GM19240 (cell line): ENCODE measurements around the gene PADI3.
"Not testable (repeated sequence)": the region's sequence is repeated elsewhere in the genome, so short reads cannot be mapped to it uniquely, and the experiment has no call there.

Experiments used
- DNase-seq: peaks from one replicate; pipeline ENCODE4 v3.0.0; 2011; ENCODE audit warnings: low spot score; ENCODE audit not compliant: insufficient read length

The PADI3 gene

DNA sequence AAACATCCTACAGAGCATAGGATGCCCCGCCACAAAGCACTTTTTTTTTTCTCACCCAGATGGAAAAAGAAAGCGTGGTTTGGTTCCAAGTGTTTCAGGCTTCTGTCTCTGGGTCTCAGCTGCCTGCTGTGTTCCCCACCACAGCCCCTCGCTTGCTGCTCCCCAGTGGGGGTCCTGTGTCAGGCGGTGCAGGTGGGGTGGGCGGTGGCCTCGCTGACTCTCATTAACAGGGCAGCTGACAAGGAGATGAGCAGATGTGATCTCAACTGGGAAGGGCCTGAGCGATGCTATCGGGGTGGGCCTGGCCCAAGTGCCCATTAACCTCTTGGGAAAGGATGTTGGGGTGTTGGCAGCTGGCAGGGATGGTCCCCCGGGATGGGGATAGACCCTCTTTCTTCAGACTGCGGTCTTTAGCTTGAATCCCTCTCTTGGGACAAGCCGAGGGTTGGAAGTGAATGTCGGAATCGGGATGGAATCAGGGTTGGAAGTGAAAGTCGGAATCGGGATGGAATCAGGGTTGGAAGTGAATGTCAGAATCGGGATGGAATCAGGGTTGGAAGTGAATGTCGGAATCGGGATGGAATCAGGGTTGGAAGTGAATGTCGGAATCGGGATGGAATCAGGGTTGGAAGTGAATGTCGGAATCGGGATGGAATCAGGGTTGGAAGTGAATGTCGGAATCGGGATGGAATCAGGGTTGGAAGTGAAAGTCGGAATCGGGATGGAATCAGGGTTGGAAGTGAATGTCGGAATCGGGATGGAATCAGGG lies 7.7 kb upstream of the PADI3 start:
- DNase-seq = not testable (repeated sequence)

DNA sequence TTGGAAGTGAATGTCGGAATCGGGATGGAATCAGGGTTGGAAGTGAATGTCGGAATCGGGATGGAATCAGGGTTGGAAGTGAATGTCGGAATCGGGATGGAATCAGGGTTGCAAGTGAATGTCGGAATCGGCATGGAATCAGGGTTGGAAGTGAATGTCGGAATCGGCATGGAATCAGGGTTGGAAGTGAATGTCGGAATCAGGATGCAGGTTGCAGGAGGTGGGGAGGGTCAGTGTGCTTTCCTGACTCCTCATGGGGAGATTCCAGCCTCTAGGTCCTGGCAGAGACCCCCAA lies 7.2 kb upstream of the PADI3 start:
- DNase-seq = not testable (repeated sequence)

DNA sequence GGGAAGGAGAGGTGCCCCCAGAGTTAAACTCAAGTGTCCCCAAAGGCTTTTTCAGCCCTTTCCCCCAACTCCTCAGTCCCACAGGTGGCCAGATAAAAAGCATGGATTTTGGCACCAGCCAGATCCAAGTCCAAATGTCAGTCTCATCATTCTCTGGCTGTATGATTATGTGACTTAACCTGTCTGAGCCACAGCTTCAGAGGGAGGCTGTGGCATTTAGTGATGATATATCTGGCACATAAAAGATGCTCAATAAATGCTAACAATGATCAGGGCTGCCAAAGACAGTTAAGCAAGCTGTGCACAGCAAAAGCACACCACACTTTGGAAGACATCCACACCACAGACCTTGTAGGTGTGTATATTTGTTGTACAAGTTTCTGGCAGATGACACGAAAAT lies 5.6 kb upstream of the PADI3 start:
- DNase-seq = no peak

DNA sequence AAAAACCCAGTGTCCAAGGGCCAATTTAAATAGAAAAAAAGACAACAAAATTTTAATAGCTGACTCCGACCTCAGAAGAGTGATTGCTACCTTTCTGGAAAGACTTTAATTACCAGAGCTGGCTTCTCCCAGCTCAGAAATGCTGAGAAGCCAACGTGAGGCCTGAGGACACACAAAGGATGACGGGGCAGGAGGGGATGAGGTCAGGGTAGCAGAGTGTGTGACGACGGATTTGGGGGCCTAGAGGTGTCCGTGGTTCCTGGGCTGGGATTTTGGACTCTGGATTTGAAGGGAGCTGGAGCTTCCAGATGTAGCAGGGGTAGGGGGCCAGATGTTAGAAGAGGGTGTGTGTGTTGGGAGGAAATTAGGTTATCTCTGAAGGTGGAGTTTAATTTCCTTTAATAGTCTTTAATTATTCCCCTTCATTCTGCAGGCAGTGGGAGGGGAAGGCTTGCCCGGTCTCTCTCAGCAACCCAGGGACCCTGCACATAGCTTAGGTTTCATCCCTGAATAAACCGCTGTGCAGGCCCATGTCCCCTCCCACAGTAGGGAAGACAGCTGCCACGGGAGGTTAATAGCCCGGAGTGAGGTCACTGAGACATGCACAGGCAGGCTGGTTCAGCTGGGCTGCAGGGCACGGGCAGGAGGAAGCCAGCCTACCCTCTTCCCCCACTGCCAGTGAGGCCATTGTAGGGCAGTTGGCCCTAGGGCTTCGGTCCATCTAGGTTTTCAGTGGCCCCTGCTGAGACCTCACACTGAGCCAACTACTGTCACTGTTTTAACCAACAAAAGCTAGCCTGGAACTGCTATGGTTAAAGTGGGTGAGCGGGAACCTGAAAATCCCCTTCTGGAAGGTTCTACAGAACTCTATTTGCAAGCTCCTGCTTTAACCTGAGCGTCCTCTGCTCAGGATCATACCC lies 3.8 kb upstream of the PADI3 start:
- DNase-seq = no peak

DNA sequence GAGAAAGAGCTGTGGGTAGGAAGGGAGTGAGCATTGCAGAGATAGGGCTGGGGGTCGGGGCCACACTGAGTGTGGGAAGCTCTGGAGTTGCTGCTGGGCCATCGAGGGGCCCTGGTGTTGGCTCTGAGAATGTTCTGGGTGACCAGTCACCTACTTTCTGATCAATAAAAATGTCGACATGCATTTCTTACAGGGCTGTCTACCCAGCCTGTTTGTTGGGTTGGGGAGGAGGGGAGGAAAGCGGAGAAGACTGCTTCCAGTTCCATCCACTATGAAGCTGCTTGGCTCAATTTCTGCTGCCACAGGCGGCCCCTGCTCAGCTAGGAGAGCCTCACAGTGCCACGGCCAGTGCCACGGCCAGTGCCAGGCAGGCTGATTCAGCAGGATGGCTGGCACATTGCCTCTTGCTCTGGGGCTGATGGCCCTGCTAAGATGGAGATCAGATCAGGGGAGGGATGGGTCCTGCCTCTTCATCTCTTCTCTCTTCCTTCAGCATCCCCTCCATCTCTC lies 3.0 kb upstream of the PADI3 start:
- DNase-seq = no peak

DNA sequence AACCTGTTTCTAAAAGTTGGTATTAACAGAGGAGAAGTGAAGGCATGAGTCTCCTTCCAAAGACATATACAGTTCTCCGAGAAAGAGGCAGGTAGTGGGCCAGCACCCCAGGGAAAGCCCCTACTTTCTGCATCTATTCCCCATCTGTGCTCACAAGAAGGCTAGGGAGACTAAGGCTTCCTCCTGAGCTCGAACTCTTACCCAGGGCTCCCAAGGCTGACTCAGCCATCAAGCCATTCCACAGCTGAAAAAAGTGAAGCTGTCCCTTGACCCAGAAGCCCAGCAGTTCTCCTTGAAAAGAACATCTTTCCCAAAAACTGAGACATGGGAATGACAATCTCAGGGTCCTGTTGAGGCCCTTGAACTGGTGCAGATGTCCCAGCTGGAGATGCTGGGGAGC lies 1.9 kb upstream of the PADI3 start:
- DNase-seq = no peak

DNA sequence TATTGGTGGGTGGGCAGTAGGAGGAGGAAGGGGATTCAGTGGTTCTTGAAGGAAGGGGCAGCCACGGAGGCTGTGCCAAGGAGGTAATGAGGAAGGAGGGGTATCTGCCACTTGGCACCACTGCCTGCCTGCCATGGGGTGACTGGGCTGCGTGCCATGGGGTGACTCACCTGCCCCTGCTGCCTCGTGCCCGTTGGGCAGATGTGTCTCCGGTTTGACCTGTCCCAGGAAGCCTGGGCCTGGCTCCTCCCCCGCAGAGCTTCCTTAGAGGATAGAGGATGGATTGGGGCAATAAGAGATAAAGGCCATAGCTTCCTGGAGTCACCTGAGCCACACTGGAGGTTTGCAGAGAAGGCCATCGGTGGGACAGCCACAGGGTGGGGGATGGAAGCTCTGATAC lies 1.7 kb downstream of the PADI3 start:
- no peak for DNase-seq

DNA sequence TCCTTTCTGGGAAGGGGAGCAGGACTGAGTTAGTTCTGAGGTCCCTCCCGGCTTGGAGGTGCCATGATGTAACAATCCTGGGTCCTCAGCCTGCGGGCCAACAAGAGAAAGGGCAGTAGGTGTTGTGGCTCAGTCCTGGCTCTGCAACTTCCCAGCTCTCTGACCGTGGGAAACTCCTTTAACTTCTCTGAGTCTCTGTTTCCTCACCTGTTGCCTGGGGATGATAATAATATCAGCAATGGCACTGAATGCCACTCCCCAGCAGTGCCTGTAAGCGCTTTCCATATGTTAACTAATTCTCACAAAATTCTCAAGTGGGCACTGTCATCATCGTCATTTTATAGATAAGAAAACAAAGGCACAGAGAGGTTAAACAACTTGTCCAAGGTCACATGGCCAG lies 2.3 kb downstream of the PADI3 start:
- no peak for DNase-seq

DNA sequence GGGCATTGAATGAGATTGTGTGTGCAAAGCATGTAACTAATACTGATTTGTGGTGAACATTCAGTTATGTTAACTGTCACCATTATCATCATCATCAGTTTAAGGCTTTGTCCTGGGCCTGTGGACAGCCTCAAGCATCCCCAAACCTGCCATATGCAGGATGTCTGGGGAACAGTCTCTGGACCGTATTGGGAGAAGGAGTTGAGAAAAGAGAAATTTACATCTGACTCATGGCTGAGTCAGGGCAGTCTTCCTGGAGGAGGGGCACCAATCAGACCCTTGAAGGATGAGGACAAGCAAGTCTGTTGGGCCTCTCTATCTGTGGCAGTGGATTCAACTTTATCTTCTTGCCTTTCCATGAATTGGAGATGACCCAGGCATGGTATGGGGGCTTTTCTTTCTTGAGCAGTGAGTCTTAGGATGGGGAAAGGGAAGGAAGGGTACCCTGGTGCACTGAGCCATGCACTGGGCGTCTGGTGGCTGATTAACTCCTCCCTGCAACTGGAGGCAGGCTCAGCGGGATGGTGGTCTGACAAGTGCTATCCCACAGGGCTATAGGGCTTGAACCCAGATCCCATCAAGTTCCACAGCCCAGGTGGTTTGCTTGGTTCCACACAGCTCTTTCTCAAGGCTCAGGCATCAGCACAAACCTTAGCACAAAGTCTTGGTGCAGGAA lies 2.9 kb downstream of the PADI3 start:
- no peak for DNase-seq

DNA sequence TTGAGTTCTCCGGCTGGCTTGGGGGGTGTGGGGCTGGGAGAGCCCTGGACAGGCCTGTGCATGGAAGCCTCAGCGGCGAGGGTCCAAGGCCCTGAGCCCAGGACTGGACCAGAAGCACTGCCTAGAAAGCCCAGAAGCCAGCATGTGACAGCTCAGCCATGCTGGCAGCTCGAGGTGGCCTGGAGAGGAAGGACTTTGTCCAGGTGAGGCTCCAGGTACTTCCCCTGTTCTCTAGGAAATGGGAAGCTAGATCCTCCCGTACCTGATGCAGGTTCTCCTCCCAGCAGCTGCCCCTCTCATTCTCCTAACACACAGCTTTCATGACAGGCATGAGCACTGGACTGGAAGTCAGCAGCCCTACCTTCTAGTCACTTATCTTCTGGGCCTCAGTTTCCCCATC lies 6.4 kb downstream of the PADI3 start:
- DNase-seq = no peak

DNA sequence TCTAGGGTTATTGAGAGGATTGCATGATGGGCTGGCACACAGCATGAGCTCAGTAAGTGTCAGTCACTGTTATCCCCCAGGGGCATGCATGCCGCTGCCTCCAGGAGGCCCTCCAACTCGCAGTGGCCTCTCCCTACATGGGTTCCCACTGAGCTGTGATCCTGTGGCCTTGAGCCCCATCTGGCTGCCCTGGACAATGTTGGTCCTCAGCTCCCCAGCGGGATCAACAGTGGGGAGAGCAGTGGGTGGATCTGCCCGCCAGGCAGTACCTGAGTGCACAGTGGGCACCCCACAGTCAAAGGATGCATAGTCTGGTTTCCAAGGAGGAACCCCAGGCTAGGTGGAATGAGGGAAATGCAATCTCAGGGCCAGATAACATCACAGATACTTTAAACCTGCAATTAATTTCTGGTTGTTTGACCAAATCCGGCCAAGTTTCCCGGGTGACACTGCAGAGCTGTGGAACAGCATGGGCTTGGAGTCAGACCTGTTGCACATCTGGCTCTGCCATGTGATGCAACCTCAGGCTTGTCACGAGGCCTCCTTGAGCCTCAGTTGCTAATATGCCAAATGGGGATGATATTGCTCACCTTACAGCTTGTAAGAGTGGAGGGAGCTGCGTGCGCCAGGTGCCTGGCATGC lies 9.3 kb downstream of the PADI3 start:
- no peak for DNase-seq

DNA sequence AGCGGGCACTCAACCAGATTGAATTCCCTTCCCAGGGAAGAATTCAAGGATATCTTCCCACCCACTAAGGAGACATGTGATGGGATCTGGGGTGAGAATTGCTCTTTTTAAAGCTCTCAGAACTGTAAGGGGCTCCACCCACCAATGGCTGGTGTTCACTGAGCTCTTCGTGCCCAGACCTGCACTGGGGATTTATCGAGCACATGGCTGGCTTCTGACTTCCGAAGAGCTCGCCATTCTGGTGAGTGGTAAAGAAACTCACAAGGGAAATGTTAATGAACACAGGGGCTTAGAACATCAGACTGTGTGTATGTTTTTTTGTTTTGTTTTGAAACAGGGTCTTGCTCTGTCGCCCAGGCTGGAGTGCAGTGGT lies 9.8 kb downstream of the PADI3 start:
- no peak for DNase-seq

DNA sequence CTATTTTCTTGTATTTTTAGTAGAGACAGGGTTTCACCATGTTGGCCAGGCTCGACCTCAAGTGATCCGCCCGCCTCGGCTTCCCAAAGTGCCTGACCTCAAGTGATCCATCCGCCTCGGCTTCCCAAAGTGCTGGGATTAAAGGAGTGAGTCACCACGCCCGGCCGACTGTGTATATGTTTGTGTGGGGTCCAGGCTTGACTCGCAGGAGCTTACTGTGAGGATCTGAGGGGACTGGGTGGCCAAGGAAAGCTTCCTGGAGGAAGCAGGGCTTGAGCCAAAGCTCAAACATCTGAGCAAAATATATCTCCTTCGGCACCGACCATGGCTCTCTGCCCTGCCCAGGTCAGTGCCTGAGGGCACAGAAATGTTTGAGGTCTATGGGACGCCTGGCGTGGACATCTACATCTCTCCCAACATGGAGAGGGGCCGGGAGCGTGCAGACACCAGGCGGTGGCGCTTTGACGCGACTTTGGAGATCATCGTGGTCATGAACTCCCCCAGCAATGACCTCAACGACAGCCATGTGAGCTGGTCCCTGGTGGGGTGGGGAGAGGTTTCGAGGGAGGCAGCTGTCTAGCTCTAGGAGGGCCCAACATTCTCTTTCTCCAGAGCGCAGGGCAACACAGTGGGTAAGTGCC lies 10.5 kb downstream of the PADI3 start:
- no peak for DNase-seq

DNA sequence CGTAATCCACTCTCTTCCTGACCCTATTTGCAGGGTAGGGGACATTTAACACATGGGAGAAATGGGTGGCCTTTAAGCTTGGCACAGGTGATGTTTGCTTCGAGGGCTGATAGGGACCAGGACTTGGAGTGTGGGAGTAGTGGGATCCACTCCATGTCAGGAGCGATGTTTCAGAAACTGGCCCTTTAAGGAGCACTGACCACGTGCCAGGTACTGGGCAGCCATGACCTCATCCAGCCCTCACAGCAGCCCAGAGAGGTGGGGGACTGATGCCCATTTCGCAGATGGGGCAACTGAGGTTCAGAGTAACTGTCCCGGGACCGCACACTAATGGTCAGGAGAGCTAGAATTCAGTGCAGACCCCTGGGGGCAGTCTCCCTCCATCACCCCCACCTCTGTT lies 11.4 kb downstream of the PADI3 start:
- no peak for DNase-seq

DNA sequence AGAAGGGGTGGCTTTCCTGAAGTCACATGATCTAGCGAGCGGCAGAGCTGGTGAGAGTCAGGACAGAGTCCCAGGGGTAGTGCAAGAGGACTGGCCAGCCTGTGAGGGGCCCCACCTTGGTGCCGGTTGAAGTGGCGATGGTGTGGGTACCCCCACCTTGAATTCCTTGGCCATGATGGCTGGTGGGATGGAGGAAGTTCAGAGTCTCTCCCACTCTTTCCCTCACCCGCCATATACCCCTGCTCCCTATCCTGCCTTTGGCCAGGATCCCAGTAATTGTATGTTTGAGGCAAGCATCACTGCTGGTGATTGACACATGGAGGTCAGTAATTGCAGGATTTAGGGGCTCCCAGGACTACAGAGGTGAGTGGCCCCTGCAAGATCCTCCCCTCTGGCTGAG lies 11.8 kb downstream of the PADI3 start:
- DNase-seq = no peak

DNA sequence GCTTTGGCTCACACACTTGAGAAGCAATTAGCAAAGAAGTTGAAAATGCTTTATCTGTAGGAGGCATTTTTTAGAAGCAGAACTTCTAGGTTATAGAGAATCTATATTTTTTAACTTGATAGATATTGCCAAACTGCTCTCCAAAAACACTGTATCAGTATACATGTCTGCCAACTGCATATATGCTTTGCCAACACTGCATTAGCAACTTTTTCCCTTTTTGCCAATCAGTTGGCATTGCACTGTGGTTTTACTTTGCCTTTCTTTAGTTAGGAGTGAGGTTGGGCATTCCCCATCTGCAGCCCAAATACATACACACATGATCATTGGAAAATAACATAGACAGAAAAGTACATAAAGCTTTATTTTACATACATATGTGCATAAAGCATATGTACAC lies 15.0 kb downstream of the PADI3 start:
- no peak for DNase-seq

DNA sequence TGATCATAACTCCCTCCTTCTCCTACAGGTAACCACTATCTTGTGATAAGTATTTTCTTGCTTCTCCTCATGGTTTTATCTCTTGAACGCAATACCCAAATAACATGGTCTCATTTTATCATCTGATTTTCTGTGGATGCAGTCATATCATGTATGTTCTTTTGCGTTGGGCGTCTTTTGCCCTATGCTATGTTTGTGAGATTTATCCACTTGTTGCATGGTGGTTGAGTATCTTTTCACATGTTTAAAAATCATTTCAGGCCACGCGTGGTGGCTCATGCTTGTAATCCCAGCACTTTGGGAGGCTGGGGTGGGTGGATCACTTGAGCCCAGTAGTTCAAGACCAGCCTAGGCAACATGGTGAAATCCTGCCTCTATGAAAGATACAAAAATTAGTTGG lies 15.6 kb downstream of the PADI3 start:
- no peak for DNase-seq

DNA sequence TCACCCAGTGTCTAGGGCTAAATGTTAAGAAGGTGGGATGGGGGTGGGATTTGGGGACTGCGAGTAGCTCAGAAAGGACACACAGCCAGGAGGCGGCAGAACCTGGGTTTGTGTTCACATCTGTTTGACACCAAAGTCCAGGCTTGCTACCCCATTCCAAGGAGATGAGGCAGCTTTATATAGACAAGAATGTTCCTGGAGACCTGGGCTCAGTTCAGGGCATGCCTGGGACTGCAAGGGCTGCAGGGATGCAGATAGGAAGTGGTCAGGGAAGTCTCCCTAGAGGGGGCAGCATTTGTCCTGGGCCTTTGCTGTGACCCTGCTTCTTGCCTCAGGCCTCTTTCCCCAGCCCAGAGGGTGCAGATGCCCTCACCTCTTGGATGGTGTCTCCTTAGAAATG lies 16.3 kb downstream of the PADI3 start:
- no peak for DNase-seq

DNA sequence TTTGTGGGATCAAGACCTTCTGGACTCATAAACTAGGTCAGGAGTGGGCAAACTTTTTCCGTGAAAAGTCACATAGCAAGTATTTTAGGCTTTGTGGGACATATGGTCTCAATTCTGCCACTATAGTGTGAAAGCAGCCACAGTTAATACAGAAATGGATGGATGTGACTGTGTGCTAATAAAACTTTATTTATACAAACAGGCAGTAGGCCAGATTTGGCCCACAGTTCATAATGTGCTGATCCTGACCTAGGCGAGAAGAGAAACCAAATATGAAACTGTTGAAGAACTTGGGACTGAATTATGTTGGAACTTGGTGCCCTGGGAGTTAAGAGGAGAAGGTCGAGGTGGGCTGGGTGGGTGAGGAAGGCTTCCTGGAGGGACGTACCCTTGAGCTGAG lies 17.1 kb downstream of the PADI3 start:
- no peak for DNase-seq

DNA sequence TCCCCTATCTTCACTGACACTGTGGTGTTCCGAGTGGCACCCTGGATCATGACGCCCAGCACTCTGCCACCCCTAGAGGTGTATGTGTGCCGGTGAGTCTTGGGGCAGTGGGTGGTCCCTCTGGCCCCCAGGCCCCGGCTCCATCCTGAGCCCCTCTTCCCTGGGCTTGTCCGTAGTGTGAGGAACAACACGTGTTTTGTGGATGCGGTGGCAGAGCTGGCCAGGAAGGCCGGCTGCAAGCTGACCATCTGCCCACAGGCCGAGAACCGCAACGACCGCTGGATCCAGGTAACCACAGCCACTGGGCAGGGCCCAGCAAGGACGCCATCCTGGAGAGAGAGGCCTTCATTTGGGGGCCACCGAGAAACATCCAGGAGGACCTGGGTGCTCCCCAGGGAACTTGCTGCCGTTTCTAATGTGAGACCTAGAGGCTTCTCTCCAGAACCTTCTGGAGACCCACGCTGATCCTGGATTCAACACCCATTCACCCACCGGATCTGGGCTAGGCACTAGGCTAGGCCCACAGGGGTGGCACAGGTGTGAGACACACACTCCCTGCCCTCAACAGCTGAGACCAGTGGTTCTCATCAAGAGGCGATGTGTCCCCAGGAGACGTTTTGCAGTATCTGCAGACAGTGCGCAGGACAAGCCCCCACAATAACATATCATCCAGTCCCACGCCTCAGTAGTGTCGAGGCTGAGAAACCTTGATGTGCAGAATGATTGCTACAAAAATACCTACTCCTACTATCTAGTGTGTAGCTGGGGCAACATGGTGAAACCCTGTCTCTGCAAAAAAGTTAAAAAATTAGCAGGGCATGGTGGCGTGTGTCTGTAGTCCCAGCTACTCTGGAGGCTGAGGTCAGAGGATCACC lies 22.2 kb downstream of the PADI3 start:
- no peak for DNase-seq
